Ramos (cell line): ENCODE data around the gene ARHGAP28.

Experiments used
- in situ Hi-C: fragments of 300-500 bp; cut with MboI; formaldehyde crosslinking; loops from one replicate; pipeline ENCODE4 v1.14.3; 2022; ENCODE audit warnings: low sequenced_read_pairs; ENCODE audit not compliant: unreplicated experiment

The ARHGAP28 gene

DNA sequence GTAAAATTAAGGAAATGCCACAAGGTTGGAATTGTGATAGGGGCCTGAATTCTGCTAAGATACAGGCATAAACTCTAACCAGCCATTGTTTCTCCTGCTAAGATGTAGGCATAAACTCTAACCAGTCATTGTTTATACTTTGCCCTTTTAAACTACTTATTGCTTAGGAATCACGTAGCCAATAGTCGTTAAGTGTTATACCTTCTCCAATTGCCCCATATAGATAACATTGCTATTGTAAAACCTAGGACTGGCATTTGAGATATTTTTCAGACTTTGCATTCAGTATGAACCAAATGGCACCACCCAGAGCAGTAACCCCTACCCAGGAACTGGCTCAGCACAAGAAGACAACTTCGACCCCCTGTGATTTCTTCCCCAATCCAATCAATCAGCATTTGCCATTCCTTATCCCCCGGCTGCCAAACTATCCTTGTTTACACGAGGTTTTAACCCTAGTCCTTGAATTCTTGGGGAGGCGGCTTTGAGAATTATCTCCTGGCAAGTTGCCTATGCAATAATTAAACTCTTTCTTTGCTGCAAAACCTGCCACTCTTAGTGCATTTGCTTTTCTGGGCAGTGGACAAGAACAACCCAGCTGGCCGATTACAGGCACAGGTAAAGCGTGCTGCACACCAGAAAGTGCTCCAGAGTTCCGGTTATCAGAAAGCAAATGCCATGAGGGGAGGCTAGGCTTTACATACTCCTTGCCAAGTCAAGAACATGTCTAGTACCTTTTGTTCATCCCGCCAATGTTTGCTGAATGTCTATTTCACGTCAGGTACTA, 220.5 kb downstream of the ARHGAP28 start:
- in situ Hi-C loops, result loop anchor here (25.0 kb wide), 1 partner anchor 87 kb away; no protein-coding TSS in a partner anchor

DNA sequence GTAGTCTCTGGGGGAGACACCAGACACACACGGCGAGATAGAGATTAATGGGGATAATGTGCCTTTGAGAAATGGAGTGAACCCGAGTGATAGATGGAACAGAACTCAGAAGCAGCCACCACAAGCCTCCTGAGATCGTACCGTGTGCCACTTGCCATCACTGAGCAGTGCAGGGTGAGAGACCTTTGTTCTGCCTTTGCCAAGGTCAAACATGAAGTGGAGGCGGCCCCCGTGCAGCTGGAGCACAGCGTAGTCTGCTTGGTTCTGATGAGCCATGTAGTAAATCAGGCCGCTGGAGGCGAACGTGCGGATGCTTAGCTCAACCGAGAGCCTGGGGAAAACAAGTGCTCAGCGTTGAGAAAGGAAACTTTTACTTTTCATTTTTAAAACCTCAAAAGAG, 221.1 kb downstream of the ARHGAP28 start:
- in situ Hi-C loops, result no loop called here

DNA sequence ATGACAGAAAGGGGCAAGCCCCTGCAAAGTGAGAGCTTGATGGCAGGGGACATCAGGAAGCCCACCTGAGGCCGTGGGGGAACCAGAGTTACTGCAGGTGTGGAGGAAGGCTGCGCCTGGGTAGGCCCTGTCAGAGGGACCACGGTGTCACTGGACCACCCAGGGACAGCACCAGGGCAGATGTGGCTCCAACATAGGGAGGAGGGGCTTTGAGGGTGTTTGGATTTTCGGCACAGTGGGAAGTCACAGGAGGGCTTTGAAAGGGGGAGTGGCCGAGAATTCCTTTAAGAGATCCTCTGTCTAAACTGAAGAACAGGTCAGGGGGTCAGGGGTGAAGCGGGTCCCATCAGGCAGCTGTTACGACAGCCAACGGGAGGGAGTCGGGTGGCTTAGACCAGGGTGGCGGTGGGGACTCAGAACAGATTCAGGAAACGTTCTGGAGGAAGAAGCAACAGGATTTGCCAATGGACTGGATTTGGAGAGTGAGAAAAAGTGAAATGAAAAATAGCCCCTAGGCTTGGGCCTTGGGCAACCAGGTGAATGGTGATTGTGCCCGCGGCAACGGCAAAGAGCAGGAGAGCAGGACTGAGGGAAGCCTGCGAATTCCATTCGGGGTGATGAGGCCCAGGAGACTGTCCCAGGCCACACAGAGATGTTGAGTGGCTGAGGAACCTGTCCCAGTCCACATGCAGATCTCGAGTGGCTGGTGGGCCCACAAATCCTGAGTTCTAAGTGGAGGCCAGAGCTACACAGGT, 222.0 kb downstream of the ARHGAP28 start:
- in situ Hi-C loops, result no loop called here

DNA sequence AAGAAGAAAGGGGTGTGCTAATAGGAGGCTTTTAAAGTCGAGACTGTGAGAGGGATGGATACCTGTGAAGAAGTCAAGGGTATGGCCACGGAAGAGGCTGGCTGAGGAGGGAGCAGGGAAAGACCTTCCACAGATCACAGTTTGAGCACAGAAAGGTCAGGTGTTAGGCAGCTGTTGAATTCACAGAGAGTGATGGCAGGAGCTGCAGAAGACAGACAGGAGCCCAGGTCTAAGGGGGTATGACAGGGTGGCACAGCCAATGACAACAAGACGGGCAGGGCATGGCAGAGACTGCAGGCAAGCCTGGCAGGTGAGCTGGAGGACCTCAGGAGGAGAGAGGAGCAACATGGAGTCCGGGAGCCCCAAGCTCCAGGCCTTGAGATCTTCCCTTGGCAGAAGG, 225.0 kb downstream of the ARHGAP28 start:
- in situ Hi-C loops, result no loop called here

DNA sequence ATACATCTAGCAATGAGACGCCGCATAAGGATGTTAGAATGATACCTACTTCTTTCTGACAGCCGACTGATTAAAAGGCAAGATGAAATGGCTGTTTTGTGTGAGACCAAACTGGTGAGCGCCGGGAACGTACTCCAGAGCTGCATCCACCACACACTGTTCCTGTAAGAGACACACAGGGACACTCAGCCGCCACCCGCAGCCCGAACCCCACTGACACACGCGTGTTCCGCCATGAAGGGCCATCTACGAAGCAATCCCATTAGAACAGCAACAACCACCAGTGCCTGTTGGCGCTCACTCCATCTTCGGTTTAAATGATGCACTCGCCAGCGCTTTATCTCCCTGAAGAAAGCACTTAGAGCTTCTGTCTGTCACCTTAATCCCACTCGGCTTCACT, 225.8 kb downstream of the ARHGAP28 start:
- in situ Hi-C loops, result no loop called here

DNA sequence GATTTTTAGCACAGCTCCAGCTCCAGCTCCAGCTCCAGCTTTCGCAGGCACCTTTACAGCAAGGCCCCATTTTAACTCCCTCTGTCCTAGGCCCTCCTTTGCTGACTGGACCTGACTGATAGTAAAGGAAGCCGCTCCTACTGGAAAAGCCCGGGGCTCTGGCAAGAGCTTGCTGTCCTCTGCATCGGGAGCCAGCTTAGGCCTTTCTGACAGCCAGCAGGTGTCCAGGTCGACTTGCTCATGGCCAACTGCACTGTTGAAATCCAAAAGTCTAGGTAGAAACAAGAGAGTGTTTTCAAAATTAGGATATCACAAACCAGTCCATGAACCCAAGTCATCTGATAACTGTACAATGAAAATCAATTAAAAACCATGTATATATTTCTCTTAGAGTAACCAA, 227.0 kb downstream of the ARHGAP28 start:
- in situ Hi-C loops, result no loop called here

DNA sequence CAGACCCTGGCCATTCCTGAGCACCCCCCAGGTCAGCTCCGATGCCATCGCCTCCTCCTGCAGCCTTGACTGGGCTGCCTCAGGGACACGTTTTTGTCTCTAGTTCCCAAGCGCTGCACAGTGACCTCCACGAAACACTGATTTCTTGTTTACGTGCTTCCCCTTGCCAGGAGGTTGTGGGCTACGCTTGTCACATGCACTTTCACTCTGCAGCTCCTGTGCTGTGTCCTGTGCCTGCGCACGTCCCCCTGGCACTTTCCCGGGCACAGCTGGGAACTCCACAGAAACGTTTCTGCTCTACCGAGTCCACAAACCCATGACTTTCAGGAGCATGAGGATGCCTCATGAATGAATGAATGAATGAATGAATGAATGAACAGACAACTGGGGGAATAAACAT, 227.5 kb downstream of the ARHGAP28 start:
- in situ Hi-C loops, result no loop called here

DNA sequence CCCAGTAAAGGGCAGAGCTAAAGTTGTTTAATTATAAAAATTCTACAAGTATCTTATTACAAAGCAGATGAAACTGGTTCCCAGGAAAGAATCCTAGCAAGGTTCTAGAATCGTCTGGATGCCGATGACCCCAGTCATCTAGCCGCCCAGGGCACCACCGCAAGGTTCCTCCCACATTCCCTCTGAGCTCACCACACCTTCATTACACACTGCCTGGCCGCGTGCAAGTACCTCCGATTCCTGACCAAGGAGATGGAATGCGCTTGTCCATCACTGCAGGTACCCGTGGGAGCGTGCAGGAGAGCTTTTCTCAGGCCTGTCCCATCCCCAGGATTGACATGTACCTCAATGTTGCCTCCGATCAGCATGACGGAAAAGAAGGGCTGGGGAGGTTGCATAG, 229.6 kb downstream of the ARHGAP28 start:
- in situ Hi-C loops, result no loop called here

DNA sequence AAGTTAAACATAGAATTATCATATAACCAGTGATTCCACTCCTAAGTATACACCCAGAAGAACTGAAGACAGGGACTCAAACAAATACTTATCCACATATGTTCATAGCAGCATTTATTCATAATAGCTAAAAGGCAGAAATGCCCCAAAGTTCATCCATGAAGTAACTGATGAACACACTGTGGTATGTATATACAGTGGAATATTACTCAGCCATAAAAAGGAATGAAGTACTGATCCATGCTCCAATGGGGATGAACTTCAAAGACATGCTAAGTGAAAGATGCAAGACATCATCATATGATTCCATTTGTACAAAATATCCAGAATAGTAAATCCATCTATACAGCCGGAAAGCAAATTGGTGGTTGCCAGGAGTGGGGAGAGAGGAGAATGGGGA, 230.6 kb downstream of the ARHGAP28 start:
- in situ Hi-C loops, result no loop called here

DNA sequence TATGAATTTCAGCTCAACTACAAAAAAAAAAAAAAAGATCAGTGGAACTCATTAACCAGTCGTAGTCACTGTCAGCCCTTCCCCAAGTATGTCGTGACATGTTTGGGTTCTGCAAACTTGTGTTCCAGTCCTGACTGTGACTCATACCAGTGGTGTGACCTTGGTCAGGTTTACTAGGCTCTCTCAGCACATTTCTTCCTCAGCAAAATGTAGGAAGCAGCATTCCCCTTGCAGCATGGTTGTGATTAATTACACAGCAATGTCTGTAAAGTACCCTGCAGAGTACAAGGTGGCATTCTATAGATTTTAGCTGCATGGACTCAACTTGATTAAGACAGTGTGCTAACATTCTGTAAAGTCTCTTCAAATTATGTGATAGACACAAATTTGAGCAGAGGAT, 231.1 kb downstream of the ARHGAP28 start:
- in situ Hi-C loops, result no loop called here

DNA sequence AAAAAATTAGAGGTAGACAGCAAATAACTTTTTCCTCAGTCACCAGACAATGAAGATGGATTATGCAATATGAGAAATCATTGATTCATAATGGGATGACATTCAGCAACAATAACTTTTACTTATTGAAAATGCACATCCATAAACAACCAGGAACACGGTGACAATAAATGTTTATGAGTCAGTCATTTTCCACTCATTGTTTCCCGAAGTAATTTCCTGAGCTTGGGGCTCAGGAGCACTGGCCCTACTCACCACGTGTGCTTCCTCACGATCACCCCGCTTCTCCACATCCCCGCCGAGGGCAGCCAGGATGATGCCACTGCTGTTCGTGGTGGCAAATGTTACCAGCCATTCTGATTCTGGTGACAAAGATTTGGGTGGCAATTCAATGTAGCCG, 231.8 kb downstream of the ARHGAP28 start:
- in situ Hi-C loops, result no loop called here

DNA sequence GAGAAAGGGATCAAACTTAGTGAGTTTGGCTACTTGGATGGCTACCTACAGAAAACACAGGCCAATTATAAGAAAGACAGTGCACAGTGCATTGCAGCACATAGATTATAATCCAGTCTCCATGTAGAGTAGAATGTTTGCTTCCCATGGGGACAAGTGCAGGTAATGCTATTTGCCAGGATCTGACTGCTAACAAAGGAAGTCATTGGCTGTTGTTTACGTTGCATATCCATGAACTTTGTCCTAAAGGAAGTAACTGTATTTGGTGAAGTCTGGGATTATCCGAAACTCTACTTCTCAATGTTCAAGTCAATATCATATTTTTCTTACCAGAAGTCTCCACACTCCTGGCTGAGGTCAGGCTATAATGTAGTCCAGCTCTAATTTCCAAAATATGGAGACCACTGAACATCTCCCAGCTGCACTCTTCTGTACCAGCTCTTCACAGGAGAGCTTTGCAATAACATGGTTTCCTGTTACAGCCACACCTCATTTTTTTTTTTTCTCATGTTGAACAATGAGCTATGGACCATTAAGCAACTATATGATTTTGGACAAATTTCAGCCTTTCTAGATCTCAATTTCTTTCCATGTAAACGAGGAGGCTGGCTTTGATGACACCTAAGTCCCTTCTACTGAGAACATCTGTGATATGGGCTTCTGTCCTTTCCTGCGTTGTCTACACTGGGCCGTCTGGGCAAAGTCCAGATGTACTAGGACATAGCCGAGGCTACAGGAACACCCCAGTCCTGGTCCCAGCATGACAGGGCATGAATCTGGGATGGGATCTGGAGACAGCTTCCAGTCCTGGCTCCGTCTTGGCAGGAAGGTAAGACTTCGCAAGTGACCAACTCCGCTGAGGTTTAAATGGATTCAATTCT, 233.3 kb downstream of the ARHGAP28 start:
- in situ Hi-C loops, result no loop called here

DNA sequence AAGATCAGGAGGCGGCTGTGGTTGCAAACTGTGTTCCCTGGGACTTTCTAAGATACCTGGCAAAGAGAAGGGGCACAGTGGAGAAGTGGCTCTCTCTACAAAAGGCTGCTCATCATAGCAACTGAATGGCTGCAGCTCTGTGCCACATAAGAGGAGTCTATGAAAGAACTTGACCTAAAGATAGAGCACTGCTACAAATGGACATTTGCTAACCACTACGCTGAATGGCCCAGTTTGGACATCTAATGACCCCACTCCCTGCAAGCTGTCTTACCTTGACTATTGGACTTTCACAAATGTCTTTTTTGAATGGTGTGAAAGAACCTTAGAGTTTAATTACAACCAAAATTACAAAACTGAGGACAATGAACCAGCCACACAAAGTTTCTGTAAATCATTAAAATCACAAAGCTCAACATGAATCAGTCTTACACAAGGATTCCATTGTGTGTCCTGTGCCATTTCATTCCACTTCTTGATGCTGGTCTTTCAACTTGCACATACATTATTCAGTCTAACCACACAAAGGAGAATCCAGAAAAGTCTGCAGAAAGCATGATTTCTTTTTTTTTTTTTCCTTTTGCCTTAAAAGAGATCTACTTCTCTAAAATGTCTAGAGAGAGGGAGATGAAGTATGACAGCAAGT, 234.1 kb downstream of the ARHGAP28 start:
- in situ Hi-C loops, result no loop called here
